Brain pericyte (primary cell): ENCODE results near the gene ACP4.

ENCODE experiments used
- DNase-seq: peaks from one replicate; pipeline ENCODE4 v3.0.0-alpha.2; 2012; ENCODE audit warnings: low read depth, low spot score

The ACP4 gene

DNA sequence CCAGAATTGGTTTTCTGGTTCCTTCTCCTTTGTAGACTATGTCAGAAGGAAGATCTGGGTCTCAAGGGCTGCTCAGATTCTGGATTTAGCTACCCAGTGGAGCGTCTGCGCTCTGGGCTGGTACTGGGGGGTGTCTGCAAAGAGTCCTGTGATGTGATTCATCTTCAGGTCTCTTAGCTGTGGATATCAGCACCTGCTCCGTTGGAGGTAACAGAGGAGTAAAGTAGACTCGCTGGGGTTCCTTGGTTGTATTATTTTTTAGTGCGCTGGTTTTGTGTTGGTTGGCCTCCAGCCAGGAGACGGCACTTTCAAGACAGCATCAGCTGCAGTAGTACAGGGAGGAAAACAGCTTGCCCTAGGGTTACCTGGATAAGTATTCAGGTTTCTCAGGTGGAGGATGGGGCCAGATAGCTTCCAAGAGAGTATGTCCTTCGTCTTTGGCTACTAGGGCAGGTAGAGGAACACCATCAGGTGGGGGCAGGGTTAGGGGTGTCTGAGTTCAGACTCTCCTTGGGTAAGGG, 53.5 kb downstream of the ACP4 start:
- DNase-seq = no peak

DNA sequence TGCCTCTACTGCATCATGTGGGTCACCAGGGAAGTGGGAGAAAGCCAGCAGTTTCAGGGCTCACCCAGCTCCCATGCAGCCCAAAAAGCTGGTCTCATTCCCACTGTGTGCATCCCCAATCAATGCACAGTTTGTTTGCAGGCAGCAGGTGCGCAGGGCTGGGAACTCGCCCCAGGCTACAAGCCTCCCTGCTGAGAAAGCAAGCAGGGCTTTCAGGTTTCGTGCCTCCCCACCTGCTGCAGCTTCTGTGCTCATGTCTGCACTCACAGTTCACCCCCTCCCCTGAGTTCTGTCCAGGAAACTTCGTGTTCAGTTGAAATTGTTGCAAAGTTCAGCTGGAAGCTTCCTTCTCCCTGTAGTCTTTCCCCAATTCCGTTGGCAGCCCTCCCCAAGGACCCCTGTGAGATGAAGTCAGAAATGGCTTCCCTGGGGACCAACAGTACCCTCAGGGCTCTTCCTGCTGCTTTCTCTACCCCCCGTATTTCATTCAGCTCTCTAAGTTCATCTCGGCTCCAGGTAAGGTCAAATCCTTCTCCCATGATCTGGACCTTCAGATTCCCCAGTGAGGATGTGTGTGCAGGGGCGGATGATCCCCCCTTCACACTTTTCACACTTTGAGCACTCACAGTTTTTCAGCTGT, 54.2 kb downstream of the ACP4 start:
- no peak for DNase-seq
